Neuronal stem cell (in vitro differentiated cells): ENCODE data around the gene FOXO1.

Source experiments
- DNase-seq: peaks from one replicate; pipeline ENCODE4 v3.0.0-alpha.2; 2013; ENCODE audit warnings: low spot score
- H2AFZ ChIP-seq: one replicate; pipeline ENCODE4 v1.6.1; 2013; ENCODE audit warnings: mild to moderate bottlenecking, low read length, inconsistent platforms
- H2AK5ac ChIP-seq: 2 replicates; pipeline ENCODE4 v1.6.1; 2013; ENCODE audit warnings: low read depth, mild to moderate bottlenecking, inconsistent platforms, low read length, moderate library complexity, mixed read lengths
- H2BK120ac ChIP-seq: 2 replicates; pipeline ENCODE4 v1.6.1; 2013; ENCODE audit warnings: low read depth, mild to moderate bottlenecking, inconsistent platforms, low read length, moderate library complexity, mixed read lengths
- H2BK12ac ChIP-seq: one replicate; pipeline ENCODE4 v1.6.1; 2013; ENCODE audit warnings: low read length, inconsistent platforms
- H2BK15ac ChIP-seq: 2 replicates; pipeline ENCODE4 v1.6.1; 2013; ENCODE audit warnings: mild to moderate bottlenecking, low read length, inconsistent platforms, mixed read lengths
- H2BK5ac ChIP-seq: one replicate; pipeline ENCODE4 v1.6.1; 2013; ENCODE audit warnings: inconsistent platforms, mild to moderate bottlenecking, low read length, moderate library complexity
- H3K14ac ChIP-seq: one replicate; pipeline ENCODE4 v1.6.1; 2013; ENCODE audit warnings: low read length, inconsistent platforms
- H3K18ac ChIP-seq: 2 replicates; pipeline ENCODE4 v1.6.1; 2013; ENCODE audit warnings: low read length, inconsistent platforms
- H3K23ac ChIP-seq: 2 replicates; pipeline ENCODE4 v1.6.1; 2013; ENCODE audit warnings: low read depth, mild to moderate bottlenecking, mixed read lengths, low read length, inconsistent platforms; ENCODE audit not compliant: poor library complexity
- H3K27ac ChIP-seq: replicated peaks from 3 replicates; pipeline ENCODE4 v1.5.1; 2013; ENCODE audit warnings: low read length, inconsistent platforms
- H3K27me3 ChIP-seq, 3 experiments: 2 replicates each; pipeline ENCODE4 v1.6.1; 2013; ENCODE audit warnings: low read length in 3 of 3, mild to moderate bottlenecking in 2 of 3, inconsistent platforms in 1 of 3, low read depth in 1 of 3, mixed read lengths in 1 of 3, moderate library complexity in 1 of 3; ENCODE audit not compliant: control insufficient read depth in 3 of 3, insufficient read depth in 3 of 3
- H3K36me3 ChIP-seq, 2 donors: replicated peaks in 1 of 2; 2 replicates each; pipeline ENCODE4 v1.6.1; 2013; ENCODE audit warnings: low read length in 2 of 2; ENCODE audit not compliant: control insufficient read depth in 2 of 2, insufficient read depth in 2 of 2
- H3K4ac ChIP-seq: 2 replicates; pipeline ENCODE4 v1.6.1; 2013; ENCODE audit warnings: inconsistent platforms, mild to moderate bottlenecking, low read length, moderate library complexity
- H3K4me1 ChIP-seq, 2 donors: 1 replicate in 1 of 2; 2 replicates in 1 of 2; pipeline ENCODE4 v1.6.1; 2013; ENCODE audit warnings: low read length in 2 of 2, low read depth in 1 of 2; ENCODE audit not compliant: control insufficient read depth in 2 of 2, insufficient read depth in 1 of 2
- H3K4me2 ChIP-seq: one replicate; pipeline ENCODE4 v1.6.1; 2013; ENCODE audit warnings: mild to moderate bottlenecking, low read length, inconsistent platforms; ENCODE audit not compliant: insufficient read depth, poor library complexity, severe bottlenecking
- H3K4me3 ChIP-seq, 2 donors: 2 replicates each; pipeline ENCODE4 v1.5.1; 2013; ENCODE audit warnings: low read length in 2 of 2, mild to moderate bottlenecking in 2 of 2, inconsistent platforms in 1 of 2, moderate library complexity in 1 of 2
- H3K79me1 ChIP-seq: one replicate; pipeline ENCODE4 v1.6.1; 2013; ENCODE audit warnings: low read depth, mild to moderate bottlenecking, inconsistent platforms, low read length, moderate library complexity
- H3K9ac ChIP-seq: one replicate; pipeline ENCODE4 v1.6.1; 2013; ENCODE audit warnings: mild to moderate bottlenecking, low read depth, low read length, inconsistent platforms; ENCODE audit not compliant: poor library complexity
- H3K9me3 ChIP-seq, 2 donors: replicated peaks in 1 of 2; 2 replicates each; pipeline versions ENCODE3 to v1.6.1; 2013; ENCODE audit warnings: low read length in 2 of 2, mild to moderate bottlenecking in 2 of 2, inconsistent platforms in 1 of 2, low read depth in 1 of 2, mixed read lengths in 1 of 2, moderate library complexity in 1 of 2; ENCODE audit not compliant: control insufficient read depth in 2 of 2, insufficient read depth in 1 of 2
- H4K8ac ChIP-seq: one replicate; pipeline ENCODE4 v1.6.1; 2013; ENCODE audit warnings: low read depth, mild to moderate bottlenecking, inconsistent platforms, low read length, moderate library complexity
- H4K91ac ChIP-seq: one replicate; pipeline ENCODE4 v1.6.1; 2013; ENCODE audit warnings: low read length, low read depth, mild to moderate bottlenecking, inconsistent platforms; ENCODE audit not compliant: poor library complexity
- WGBS, 2 donors: extraction: QIAGEN DNeasy Blood & Tissue Kit; methylation state at CpG; one replicate each; pipeline ENCODE4 v1.1.7; 2013; ENCODE audit warnings: missing lambda C conversion rate in 2 of 2, mixed read lengths in 1 of 2; ENCODE audit not compliant: insufficient read length in 2 of 2, insufficient replicate concordance in 1 of 2; ENCODE audit errors: extremely low coverage in 2 of 2; 5-methylcytosine and 5-hydroxymethylcytosine counted together

Gene FOXO1

GRCh38 chr13:40596484-40596883 is 70.0 kb downstream of the FOXO1 start:
- Histone ChIP-seq H2AK5ac (no peak overlapping the region), H2AFZ (no peak overlapping the region), H3K4me1 (peaks cover 0 to 2% of the 10 kb centered on the region in 2 donors), H3K36me3 (no peaks in the 10 kb centered on the region), H3K4me2 (no peak overlapping the region), H2BK5ac (no peak overlapping the region), H3K14ac (no peak overlapping the region), H4K8ac (no peak overlapping the region), H3K27me3 (no peaks in the 10 kb centered on the region), H3K18ac (no peak overlapping the region), H3K23ac (no peak overlapping the region), H3K4ac (no peak overlapping the region), H2BK12ac (no peak overlapping the region), H3K27ac (no peak overlapping the region), H3K9me3 (peaks cover 0 to 6% of the 10 kb centered on the region in 2 donors), H3K4me3 (no peak overlapping the region), H2BK15ac (no peak overlapping the region), H3K9ac (no peak overlapping the region), H2BK120ac (no peak overlapping the region), H3K79me1 (no peaks in the 10 kb centered on the region), H4K91ac (no peak overlapping the region)
- DNase-seq = no peak
- WGBS, 2 donors = no CpG with 5 or more reads among the region's 4 CpGs

- H3K9me3 ChIP-seq = peaks cover 0 to 6% of the 10 kb centered on the region in 2 donors
- no peak overlapping the region for H2AFZ ChIP-seq
- no peak overlapping the region for H2BK120ac ChIP-seq
- no peaks in the 10 kb centered on the region for H3K27me3 ChIP-seq
- no peak overlapping the region for H4K91ac ChIP-seq
- H3K4me3 ChIP-seq = no peak overlapping the region
- no peak overlapping the region for H3K18ac ChIP-seq
- no peak overlapping the region for H3K4me2 ChIP-seq
- no peak overlapping the region for H3K9ac ChIP-seq
- no peak overlapping the region for H3K14ac ChIP-seq
- no peak overlapping the region for H2BK12ac ChIP-seq
- H3K4ac ChIP-seq = no peak overlapping the region
- no peak for DNase-seq
- no peak overlapping the region for H3K23ac ChIP-seq
- no peaks in the 10 kb centered on the region for H3K36me3 ChIP-seq
- H3K4me1 ChIP-seq = peaks cover 2 to 6% of the 10 kb centered on the region in 2 donors
- no peak overlapping the region for H2BK15ac ChIP-seq
- H4K8ac ChIP-seq = no peak overlapping the region
- H3K27ac ChIP-seq = no peak overlapping the region
- H3K79me1 ChIP-seq = no peaks in the 10 kb centered on the region
- WGBS, 2 donors = no CpG with 5 or more reads among the region's 3 CpGs
- H2AK5ac ChIP-seq = no peak overlapping the region
- H2BK5ac ChIP-seq = no peak overlapping the region
Observed at GRCh38 chr13:40595693-40596092, 70.7 kb downstream of the FOXO1 start.

- H3K4me1 ChIP-seq = peaks cover 1 to 30% of the 10 kb centered on the region in 2 donors
- H2BK12ac ChIP-seq = no peak overlapping the region
- H3K27me3 ChIP-seq = no peaks in the 10 kb centered on the region
- H2AFZ ChIP-seq = no peak overlapping the region
- no peak overlapping the region for H3K18ac ChIP-seq
- no peak overlapping the region for H3K4me2 ChIP-seq
- peaks cover 0 to 6% of the 10 kb centered on the region in 2 donors for H3K9me3 ChIP-seq
- no peak overlapping the region for H2BK15ac ChIP-seq
- no peak overlapping the region for H3K23ac ChIP-seq
- H3K27ac ChIP-seq = no peak overlapping the region
- no peak overlapping the region for H4K8ac ChIP-seq
- no peak overlapping the region for H3K14ac ChIP-seq
- no peak overlapping the region for H2AK5ac ChIP-seq
- no peak overlapping the region for H3K4me3 ChIP-seq
- H3K36me3 ChIP-seq = no peaks in the 10 kb centered on the region
- no peak overlapping the region for H3K4ac ChIP-seq
- DNase-seq = no peak
- H4K91ac ChIP-seq = no peak overlapping the region
- no peak overlapping the region for H2BK120ac ChIP-seq
- WGBS, 2 donors = no CpG with 5 or more reads among the region's 1 CpG
- H3K79me1 ChIP-seq = no peaks in the 10 kb centered on the region
- H2BK5ac ChIP-seq = no peak overlapping the region
- H3K9ac ChIP-seq = no peak overlapping the region
Observed at GRCh38 chr13:40592035-40592434, 74.4 kb downstream of the FOXO1 start.

GRCh38 chr13:40591091-40591490 is 75.3 kb downstream of the FOXO1 start:
- Histone ChIP-seq H2AFZ (no peak overlapping the region), H3K79me1 (no peaks in the 10 kb centered on the region), H4K91ac (no peak overlapping the region), H3K23ac (no peak overlapping the region), H2BK15ac (no peak overlapping the region), H3K18ac (peak overlapping the region; percentile 45), H3K4me3 (no peak overlapping the region), H3K14ac (no peak overlapping the region), H2BK120ac (no peak overlapping the region), H3K36me3 (no peaks in the 10 kb centered on the region), H3K9ac (no peak overlapping the region), H3K4me2 (no peak overlapping the region), H3K9me3 (peaks cover 0 to 6% of the 10 kb centered on the region in 2 donors), H3K4me1 (peaks cover 1 to 36% of the 10 kb centered on the region in 2 donors), H3K27me3 (no peaks in the 10 kb centered on the region), H4K8ac (no peak overlapping the region), H3K27ac (no peak overlapping the region), H3K4ac (no peak overlapping the region), H2AK5ac (no peak overlapping the region), H2BK12ac (no peak overlapping the region), H2BK5ac (no peak overlapping the region)
- no CpG with 5 or more reads among the region's 4 CpGs for WGBS, 2 donors
- no peak for DNase-seq
